ENCODE measurements around the gene TMEM183A. TPM values are rescaled to one million over a fixed set of nuclear protein-coding genes. Genes with fewer than 3 reads are reported as not detected.

The TMEM183A gene
- total RNA-seq, 4 donors from 2014 or later = 104 to 253 (median 111) TPM

- TF ChIP-seq, protein P1, sequence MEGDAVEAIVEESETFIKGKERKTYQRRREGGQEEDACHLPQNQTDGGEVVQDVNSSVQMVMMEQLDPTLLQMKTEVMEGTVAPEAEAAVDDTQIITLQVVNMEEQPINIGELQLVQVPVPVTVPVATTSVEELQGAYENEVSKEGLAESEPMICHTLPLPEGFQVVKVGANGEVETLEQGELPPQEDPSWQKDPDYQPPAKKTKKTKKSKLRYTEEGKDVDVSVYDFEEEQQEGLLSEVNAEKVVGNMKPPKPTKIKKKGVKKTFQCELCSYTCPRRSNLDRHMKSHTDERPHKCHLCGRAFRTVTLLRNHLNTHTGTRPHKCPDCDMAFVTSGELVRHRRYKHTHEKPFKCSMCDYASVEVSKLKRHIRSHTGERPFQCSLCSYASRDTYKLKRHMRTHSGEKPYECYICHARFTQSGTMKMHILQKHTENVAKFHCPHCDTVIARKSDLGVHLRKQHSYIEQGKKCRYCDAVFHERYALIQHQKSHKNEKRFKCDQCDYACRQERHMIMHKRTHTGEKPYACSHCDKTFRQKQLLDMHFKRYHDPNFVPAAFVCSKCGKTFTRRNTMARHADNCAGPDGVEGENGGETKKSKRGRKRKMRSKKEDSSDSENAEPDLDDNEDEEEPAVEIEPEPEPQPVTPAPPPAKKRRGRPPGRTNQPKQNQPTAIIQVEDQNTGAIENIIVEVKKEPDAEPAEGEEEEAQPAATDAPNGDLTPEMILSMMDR (IDR thresholded peaks at IDR 0.05) = no peak
- TF ChIP-seq POLR2AphosphoS5 (IDR thresholded peaks at IDR 0.05) = no peak
- TF ChIP-seq POLR2A (IDR thresholded peaks at IDR 0.05) = no peak
- no peak for TF ChIP-seq EP300 (IDR thresholded peaks at IDR 0.05; ENCODE audit: low read depth)
- Histone ChIP-seq H3K36me3 (no peaks in the 10 kb centered on the region), H3K4me3 (no peak overlapping the region), H3K27me3 (no peaks in the 10 kb centered on the region), H3K9me3 (no peaks in the 10 kb centered on the region), H3K4me1 (peaks cover 0 to 8% (median 0%) of the 10 kb centered on the region in 4 donors), H3K27ac (no peak overlapping the region)
- intact Hi-C loops (cut with DNase I; ENCODE audit: low total_unique reads) (no loop called here), in situ Hi-C loops (cut with MboI; ENCODE audit: low pct_ligation_motif_present in 1 of 4, low pct_unique_long_range_greater_than_20kb in 1 of 4, low sequenced_read_pairs in 3 of 4) (no loop called here)
- no peak for DNase-seq
- WGBS, 2 donors (ENCODE audit: low coverage in 1 of 2) = 86% methylated on average over 6 of the region's 11 CpGs; no CpG with 5 or more reads in 1 of the 2 donors
These were observed 52.9 kb downstream of the TMEM183A start for GRCh38 chr1:203060115-203060514.

GRCh38 chr1:203063287-203063686 lies 56.1 kb downstream of the TMEM183A start:
- Histone ChIP-seq H3K4me1 (peaks cover 0 to 2% (median under 1%) of the 10 kb centered on the region in 4 donors), H3K27ac (no peak overlapping the region), H3K4me3 (no peak overlapping the region), H3K27me3 (no peaks in the 10 kb centered on the region), H3K9me3 (no peaks in the 10 kb centered on the region), H3K36me3 (no peaks in the 10 kb centered on the region)
- TF ChIP-seq EP300 (IDR thresholded peaks at IDR 0.05; ENCODE audit: low read depth) (no peak), POLR2A (IDR thresholded peaks at IDR 0.05) (no peak), POLR2AphosphoS5 (IDR thresholded peaks at IDR 0.05) (no peak)
- TF ChIP-seq, protein P1 (IDR thresholded peaks at IDR 0.05) = no peak
- 72 to 73% methylated on average over 4 to 8 of the region's 8 CpGs for WGBS, 2 donors (ENCODE audit: low coverage in 1 of 2)
- intact Hi-C loops (cut with DNase I; ENCODE audit: low total_unique reads) = no loop called here
- no peak for DNase-seq
- in situ Hi-C loops (cut with MboI; ENCODE audit: low pct_ligation_motif_present in 1 of 4, low pct_unique_long_range_greater_than_20kb in 1 of 4, low sequenced_read_pairs in 3 of 4) = no loop called here

- 76% methylated on average over 6 of the region's 7 CpGs; no CpG with 5 or more reads in 1 of the 2 donors for WGBS, 2 donors (ENCODE audit: low coverage in 1 of 2)
- no peak for TF ChIP-seq POLR2A (IDR thresholded peaks at IDR 0.05)
- in situ Hi-C loops (cut with MboI; ENCODE audit: low pct_ligation_motif_present in 1 of 4, low pct_unique_long_range_greater_than_20kb in 1 of 4, low sequenced_read_pairs in 3 of 4) = no loop called here
These were observed 58.0 kb downstream of the TMEM183A start for GRCh38 chr1:203065191-203065590.

GRCh38 chr1:203065986-203066385 lies 58.8 kb downstream of the TMEM183A start:
- WGBS, 2 donors (ENCODE audit: low coverage in 1 of 2) = 50 to 91% methylated on average over 2 of the region's 2 CpGs
- no peak for TF ChIP-seq EP300 (IDR thresholded peaks at IDR 0.05; ENCODE audit: low read depth)
- TF ChIP-seq, protein P1 (IDR thresholded peaks at IDR 0.05) = no peak
- TF ChIP-seq POLR2A (IDR thresholded peaks at IDR 0.05) = no peak
- no peak for TF ChIP-seq POLR2AphosphoS5 (IDR thresholded peaks at IDR 0.05)
- Histone ChIP-seq H3K4me1 (peaks cover 0 to 21% (median 10%) of the 10 kb centered on the region in 4 donors), H3K27ac (no peak overlapping the region), H3K4me3 (no peak overlapping the region), H3K36me3 (no peaks in the 10 kb centered on the region), H3K9me3 (no peaks in the 10 kb centered on the region), H3K27me3 (no peaks in the 10 kb centered on the region)
- in situ Hi-C loops (cut with MboI; ENCODE audit: low pct_ligation_motif_present in 1 of 4, low pct_unique_long_range_greater_than_20kb in 1 of 4, low sequenced_read_pairs in 3 of 4) (no loop called here), intact Hi-C loops (cut with DNase I; ENCODE audit: low total_unique reads) (no loop called here)
- DNase-seq = no peak

More at GRCh38 chr1:203065191-203065590, 58.0 kb downstream of the TMEM183A start:
- Histone ChIP-seq H3K9me3 (no peaks in the 10 kb centered on the region), H3K4me1 (peaks cover 0 to 20% (median 10%) of the 10 kb centered on the region in 4 donors), H3K27me3 (no peaks in the 10 kb centered on the region), H3K4me3 (no peak overlapping the region), H3K27ac (no peak overlapping the region), H3K36me3 (no peaks in the 10 kb centered on the region)
- DNase-seq = no peak
- intact Hi-C loops (cut with DNase I; ENCODE audit: low total_unique reads) = no loop called here

DNA sequence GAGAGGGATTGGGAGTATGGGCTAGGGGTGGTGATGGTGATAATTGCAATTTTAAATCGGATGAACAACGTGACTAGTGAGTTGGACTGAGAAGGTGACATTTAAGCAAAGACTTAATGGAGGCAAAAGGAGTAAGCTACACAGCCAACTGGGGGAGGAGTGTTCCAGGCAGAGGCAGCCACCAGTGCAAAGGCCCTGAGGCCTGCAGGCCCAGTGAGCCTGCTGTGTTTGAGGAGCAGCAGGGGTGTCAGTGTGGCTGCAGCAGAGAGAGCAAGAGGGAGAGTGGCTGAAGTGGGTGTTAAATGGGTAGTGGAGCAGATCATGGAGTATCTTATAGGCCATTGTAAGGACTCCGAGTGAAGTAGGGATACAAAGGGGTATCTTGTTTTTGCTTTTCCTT lies 59.8 kb downstream of the TMEM183A start:
- H3K27ac ChIP-seq = no peak overlapping the region
- peaks cover 0 to 21% (median 10%) of the 10 kb centered on the region in 4 donors for H3K4me1 ChIP-seq
- no peak overlapping the region for H3K4me3 ChIP-seq
- no peak for DNase-seq
- TF ChIP-seq, protein P1 (IDR thresholded peaks at IDR 0.05) = no peak
- no peak for TF ChIP-seq POLR2A (IDR thresholded peaks at IDR 0.05)
- TF ChIP-seq EP300 (IDR thresholded peaks at IDR 0.05; ENCODE audit: low read depth) = no peak
- no peak for TF ChIP-seq POLR2AphosphoS5 (IDR thresholded peaks at IDR 0.05)
- H3K36me3 ChIP-seq = no peaks in the 10 kb centered on the region
- WGBS, 2 donors (ENCODE audit: low coverage in 1 of 2) = 82 to 100% methylated on average over 3 of the region's 3 CpGs
- in situ Hi-C loops (cut with MboI; ENCODE audit: low pct_ligation_motif_present in 1 of 4, low pct_unique_long_range_greater_than_20kb in 1 of 4, low sequenced_read_pairs in 3 of 4) = no loop called here
- H3K9me3 ChIP-seq = no peaks in the 10 kb centered on the region
- no peaks in the 10 kb centered on the region for H3K27me3 ChIP-seq
- intact Hi-C loops (cut with DNase I; ENCODE audit: low total_unique reads) = no loop called here

Measured in transverse colon (tissue), 4 donors.